ENCODE results near the gene APP. TPM values are rescaled to one million over a fixed set of nuclear protein-coding genes. Genes with fewer than 3 reads are reported as not detected.

The APP gene
- total and polyA plus RNA-seq, 2 of the 13 experiments (the other 11 are each of a cell fraction or from before 2014, with no cell fraction given): 70.6 to 262 TPM

- Histone ChIP-seq H3K27ac (ENCODE audit: extremely low read length, insufficient read depth, low read length) (no peak overlapping the region), H3K4me2 (ENCODE audit: low read depth, low read length) (no peak overlapping the region), H3K27me3 (ENCODE audit: control insufficient read depth in 1 of 2, insufficient read depth in 2 of 2, low read length in 2 of 2) (no peaks in the 10 kb centered on the region), H3K4me3 (replicated peaks in 1 of 3; ENCODE audit: insufficient read depth in 1 of 3, low read depth in 2 of 3, low read length in 3 of 3) (no peak overlapping the region), H3K4me1 (ENCODE audit: insufficient read depth, low read length) (no peaks in the 10 kb centered on the region), H2AFZ (ENCODE audit: low read length) (no peak overlapping the region), H3K36me3 (replicated peaks in 1 of 2; ENCODE audit: control insufficient read depth in 1 of 2, insufficient read depth in 2 of 2, low read length in 2 of 2) (peaks cover 9 to 22% of the 10 kb centered on the region in 2 experiments; a peak in 4 of 5 replicates), H3K79me2 (ENCODE audit: insufficient read depth, low read length) (no peaks in the 10 kb centered on the region), H3K9ac (ENCODE audit: insufficient read depth, low read depth, low read length) (no peak overlapping the region), H4K20me1 (ENCODE audit: insufficient read depth, low read length) (no peaks in the 10 kb centered on the region), H3K9me3 (ENCODE audit: low read length) (no peaks in the 10 kb centered on the region)
- CTCF ChIA-PET (ENCODE audit: low intra/inter-chr PET ratio, low total read pairs): no interaction called here
- TF ChIP-seq ZNF24 (IDR thresholded peaks at IDR 0.05): no peak
- no peak for TF ChIP-seq NBN (conservative IDR thresholded peaks at IDR 0.05)
- no peak for TF ChIP-seq KIAA2018 (CRISPR knock-in tag; IDR thresholded peaks at IDR 0.05; ENCODE audit: borderline replicate concordance)
- TF ChIP-seq ZFP36L2 (CRISPR knock-in tag; IDR thresholded peaks at IDR 0.05): no peak
- no peak for TF ChIP-seq ZNF160 (CRISPR knock-in tag; IDR thresholded peaks at IDR 0.05)
- TF ChIP-seq GPN1 (CRISPR knock-in tag; IDR thresholded peaks at IDR 0.05; ENCODE audit: borderline replicate concordance): no peak
- TF ChIP-seq ZNF713 (CRISPR knock-in tag; IDR thresholded peaks at IDR 0.05): no peak
- TF ChIP-seq REST (IDR thresholded peaks at IDR 0.05; ENCODE audit: borderline replicate concordance in 1 of 2, low read depth in 1 of 2, low read length in 2 of 2): no peak
- no peak for TF ChIP-seq ZNF564 (CRISPR knock-in tag; IDR thresholded peaks at IDR 0.05)
- no peak for TF ChIP-seq ZNF30 (CRISPR knock-in tag; IDR thresholded peaks at IDR 0.05)
- no peak for ATAC-seq
- BruUV-seq (replicated peaks): no TSS peak
- POLR2A ChIA-PET: no interaction called here
- 85% methylated on average over 8 of the region's 8 CpGs for WGBS (ENCODE audit: low lambda C conversion rate)
- no peak for DNase-seq (ENCODE audit: low spot score)
- in situ Hi-C loops (cut with HindIII; ENCODE audit: extremely low pct_ligation_motif_present, low pct_unique_long_range_greater_than_20kb) (no loop called here), intact Hi-C loops (cut with micrococcal nuclease; ENCODE audit: unreplicated experiment) (no loop called here)
- no peak for FAIRE-seq
Observed at GRCh38 chr21:25974964-25975363, 195.6 kb downstream of the APP start.

All from HepG2 (cell line).